CD4-positive, alpha-beta T cell treated with Interleukin-12 subunit alpha and Interleukin-12 subunit beta, for 1 hour (primary cell): ENCODE data around the gene BRME1.
"Not testable (repeated sequence)": the region's sequence is repeated elsewhere in the genome, so short reads cannot be mapped to it uniquely, and the experiment has no call there.

Experiments
- DNase-seq: peaks from one replicate; pipeline ENCODE4 v3.0.0-alpha.2; 2020

BRME1 gene

DNA sequence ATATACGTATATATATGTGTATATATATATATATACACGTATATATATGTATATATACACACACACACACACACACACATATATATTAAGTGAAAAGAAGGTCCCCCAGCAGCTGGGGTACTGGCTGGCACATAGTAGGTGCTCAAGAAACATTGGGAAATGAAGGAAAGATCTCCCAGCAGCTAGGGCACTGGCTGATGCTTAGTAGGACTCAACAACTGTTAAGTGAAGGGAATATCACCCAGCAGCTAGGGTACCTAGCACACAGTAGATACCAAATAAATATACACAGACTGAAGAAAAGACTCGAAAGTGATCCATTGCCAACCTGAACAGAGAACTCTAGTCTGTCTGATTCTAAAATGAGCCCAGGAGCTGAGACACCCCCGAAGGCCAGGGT, 20.1 kb upstream of the BRME1 start:
- DNase-seq, result no peak

DNA sequence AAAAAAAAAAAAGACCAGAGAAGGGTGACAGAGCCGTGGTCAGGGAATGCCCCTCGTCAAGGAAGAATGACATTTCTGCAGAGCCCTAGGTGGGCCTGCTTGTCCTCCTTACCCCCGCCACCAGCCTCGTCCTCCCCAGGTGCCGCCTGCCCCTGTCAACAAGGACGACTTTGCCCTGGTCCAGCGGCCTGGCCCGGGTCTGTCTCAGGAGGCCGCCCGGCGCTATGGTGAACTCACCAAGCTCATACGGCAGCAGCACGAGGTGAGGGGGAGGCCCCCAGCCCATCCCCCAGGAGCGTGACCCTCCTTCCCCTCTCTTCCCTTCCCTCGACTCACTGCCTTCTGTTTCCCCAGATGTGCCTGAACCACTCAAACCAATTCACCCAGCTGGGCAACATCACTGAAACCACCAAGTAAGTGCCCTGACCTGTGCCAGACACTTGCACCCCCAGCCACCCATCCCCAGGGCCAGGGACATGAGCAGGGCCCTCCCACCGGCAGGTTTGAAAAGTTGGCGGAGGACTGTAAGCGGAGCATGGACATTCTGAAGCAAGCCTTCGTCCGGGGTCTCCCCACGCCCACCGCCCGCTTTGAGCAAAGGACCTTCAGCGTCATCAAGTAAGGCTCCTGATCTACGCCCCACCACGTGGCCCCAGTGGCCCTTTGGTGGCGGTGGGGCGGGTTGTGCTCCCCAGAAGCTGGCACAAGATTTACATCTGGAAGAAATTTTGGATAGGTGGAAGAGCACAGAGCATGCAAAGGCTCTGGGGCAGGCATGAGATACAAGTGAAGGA, 17.5 kb upstream of the BRME1 start:
- no peak for DNase-seq

DNA sequence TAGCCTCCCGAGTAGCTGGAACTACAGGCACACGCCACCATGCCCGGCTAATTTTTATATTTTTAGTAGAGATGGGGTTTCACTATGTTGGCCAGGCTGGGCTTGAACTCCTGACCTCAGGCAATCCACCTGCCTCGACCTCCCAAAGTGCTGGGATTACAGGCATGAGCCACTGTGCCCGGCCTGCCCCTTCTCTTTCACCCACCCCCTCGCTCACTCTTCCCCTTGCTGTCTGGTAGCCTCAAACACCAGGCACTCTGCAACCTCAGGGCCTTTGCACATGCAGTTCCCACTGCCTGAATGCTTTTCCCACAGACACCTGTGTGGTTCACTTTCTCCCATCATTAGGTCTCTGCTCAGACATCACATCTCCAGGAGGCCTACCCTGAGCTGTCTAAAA, 16.2 kb upstream of the BRME1 start:
- not testable (repeated sequence) for DNase-seq

DNA sequence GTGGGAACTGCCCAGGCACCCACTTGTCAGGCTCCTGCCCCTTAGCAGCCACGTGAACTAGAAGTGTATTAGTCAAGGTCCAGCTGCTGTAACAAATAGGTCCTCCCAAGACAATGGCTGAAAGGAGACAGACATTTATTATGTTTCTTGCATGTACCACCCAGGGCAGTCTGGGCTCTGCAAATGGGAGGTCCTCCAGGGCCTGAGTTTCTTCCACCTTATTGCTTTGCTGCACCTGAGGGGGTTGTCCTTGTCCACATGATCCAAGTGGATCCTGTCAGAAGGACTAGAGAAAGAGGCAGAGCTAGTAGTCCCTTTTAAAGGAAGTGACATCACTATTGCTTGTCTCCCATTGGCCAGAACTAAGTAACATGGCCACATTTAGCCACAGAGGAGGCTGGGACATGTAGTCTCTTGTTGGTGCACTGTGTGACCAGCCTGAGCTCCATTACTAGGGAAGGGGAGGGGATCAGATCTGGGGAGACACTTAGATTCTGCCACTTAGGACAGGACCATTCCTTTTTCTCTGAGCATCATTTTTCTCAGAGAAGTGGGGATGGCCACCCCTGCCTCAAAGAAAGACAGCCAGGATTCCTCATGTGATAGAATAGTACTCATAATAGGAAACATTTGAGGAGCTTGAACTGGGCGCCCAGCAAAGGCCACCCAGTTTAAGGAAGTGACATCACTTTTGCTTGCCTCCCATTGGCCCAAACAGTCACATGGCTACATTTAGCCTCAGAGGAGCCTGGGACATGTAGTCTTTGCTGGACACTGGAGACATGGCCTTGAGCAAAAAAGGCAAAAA, 15.2 kb upstream of the BRME1 start:
- peak; percentile 37 for DNase-seq

DNA sequence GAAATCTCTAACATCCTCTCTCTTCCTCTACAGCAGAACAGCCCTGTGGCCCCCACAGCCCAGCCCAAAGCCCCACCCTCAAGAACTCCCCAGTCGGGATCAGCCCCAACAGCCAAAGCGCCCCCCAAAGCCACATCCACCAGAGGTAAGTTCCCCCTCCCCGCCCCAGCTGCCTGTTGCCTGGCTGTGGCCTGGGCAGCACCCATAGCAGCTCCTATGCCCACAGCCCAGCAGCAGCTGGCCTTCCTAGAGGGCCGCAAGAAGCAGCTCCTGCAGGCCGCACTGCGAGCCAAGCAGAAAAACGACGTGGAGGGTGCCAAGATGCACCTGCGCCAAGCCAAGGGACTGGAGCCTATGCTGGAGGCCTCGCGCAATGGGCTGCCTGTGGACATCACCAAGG, 14.6 kb upstream of the BRME1 start:
- no peak for DNase-seq

DNA sequence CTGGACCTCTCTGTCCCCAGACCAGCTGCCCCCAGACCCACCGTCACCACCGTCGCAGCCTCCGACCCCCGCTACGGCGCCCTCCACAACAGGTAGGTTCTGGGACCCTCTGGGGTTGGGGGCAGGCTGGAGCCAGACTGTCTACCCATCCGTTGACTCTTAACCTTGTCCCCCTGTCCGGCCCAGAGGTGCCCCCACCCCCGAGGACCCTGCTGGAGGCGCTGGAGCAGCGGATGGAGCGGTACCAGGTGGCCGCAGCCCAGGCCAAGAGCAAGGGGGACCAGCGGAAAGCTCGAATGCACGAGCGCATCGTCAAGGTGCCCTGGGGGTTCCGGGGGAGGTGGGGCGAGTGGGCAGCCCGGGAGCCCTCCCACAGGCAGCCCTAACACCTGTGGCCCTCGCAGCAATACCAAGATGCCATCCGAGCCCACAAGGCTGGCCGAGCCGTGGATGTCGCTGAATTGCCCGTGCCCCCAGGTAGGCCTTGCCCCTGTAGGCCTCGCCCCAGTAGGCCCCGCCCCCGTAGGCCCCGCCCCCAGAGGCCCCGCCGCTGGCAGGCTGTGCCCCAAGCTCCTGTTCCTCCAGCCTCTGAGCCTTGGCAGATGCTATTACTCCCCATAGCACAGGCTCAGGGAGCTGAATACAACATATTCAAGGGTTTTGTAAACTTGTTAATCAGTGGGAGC, 13.0 kb upstream of the BRME1 start:
- DNase-seq, result no peak

DNA sequence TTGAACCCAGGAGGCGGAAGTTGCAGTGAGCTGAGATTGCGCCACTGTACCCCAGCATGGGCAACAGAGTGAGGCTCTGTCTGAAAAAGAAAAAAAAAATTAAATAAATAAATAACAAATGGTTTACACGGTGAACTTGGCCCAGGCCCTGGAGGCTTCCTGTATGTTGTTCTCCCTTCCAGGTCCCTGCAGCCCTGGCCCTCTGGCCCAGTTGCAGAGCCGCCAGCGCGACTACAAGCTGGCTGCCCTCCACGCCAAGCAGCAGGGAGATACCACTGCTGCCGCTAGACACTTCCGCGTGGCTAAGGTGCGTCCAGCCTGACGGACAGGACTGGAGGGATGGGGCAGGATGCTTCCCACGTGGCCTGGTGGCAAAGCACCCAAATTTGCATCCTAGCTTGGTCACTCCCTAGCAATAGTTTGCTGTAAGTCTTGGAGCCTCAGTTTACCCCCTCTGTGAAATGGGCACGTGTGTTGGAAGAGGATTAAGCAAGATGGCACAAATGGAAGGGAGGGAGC, 12.0 kb upstream of the BRME1 start:
- no peak for DNase-seq

DNA sequence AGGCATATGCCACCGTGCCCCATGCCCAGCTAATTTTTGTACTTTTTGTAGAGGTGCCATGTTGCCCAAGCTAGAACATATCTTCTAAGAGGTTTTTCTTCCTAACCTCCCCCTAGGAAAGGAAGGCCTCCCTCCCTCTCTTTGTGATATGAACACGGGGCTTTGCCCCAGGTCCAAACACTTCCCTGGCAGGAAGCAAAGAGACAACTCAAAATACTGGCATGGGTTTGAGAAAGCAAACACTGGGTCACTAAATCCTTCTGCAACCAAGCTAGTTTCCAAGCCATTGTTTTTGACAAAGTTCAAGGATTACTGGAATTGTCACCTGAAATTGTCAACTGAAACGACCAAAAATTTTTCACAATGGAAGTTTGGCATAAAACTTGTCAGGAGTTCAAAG, 8.9 kb upstream of the BRME1 start:
- DNase-seq, result no peak

DNA sequence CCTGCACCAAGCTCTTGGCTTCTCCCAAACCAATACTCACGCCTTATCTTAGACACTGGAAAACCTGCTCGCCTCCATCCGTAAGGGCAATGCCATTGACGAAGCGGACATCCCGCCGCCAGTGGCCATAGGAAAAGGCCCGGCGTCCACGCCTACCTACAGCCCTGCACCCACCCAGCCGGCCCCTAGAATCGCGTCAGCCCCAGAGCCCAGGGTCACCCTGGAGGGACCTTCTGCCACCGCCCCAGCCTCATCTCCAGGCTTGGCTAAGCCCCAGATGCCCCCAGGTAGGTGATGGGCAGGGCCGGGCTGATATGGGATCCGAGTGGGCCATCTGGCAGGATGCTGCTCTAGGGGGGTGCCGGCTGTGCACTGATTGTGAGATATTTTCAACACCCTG, 7.4 kb upstream of the BRME1 start:
- DNase-seq, result no peak

DNA sequence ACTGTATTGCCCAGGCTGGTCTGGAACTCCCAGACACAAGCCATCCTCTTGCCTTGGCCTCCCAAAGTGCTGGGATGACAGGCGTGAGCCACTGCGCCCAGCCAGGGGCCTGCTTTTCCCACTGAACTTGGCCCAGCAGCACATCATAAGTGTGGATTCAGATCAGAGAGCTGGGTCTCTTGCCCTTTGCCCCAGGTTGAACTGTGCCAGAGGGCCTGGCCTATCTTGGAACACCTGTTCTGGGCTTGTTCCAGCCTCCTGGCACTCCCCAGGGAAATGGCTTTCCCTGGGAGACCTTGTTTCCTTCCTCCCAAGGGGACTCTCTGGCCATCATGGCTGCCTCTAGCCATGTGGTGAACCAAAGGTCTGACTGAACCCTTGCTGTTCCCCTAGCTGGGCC, 3.5 kb upstream of the BRME1 start:
- DNase-seq, result no peak

DNA sequence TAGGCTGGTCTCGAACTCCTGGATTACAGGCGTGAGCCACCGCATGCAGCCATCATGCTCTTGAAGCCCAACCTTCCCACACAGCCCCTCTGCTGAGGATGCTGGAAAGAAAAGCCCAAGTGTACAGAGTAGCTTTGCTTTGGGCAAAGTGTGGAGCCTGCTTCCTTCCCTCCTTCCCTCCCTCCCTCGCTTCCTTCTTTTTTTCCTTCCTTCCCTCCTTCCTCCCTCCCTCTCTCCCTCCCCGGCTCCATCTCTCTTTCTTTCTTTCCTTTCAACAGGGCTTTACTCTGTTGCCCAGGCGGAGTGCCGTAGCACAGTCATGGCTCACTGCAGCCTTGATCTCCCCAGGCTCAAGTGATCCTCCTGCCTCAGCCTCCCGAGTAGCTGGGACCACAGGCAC, 2.8 kb upstream of the BRME1 start:
- DNase-seq, result no peak

DNA sequence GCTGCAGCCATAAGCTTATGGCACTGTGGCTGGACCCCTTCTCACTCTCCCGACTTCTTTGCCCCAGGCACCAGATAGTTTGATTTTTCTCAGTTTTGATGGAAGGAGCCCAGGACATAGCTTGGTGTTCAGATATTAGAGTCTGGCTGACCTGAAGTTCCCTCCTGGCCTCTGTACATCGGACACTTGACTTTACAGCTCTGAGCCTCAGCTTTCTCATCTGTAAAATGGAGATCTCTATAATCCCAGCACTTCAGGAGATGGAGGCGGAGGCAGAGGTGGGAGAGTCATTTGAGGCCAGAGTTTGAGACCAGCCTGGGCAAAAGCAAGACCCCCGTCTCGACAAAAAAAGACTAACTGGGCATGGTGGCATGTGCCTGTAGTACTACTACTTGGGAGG, 993 bp upstream of the BRME1 start:
- DNase-seq, result no peak

DNA sequence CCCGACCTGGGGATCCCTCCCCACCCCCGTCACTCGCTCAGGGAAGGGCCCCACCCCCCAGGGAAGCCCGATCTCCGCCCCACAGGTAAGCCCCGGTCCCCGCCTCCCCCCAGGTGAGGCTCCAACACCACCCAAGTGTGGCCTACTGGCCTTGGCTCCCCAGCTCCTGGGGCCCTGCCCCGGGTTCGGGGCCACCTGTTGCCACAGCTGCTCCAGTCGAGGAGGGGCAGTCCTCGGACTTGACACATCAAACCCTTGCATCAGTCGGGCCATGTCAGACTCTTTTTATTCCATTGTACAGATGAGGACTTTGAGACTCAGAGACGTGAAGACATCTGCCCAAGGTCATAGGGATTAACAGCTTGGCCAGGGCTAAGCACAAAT, 596 bp upstream of the BRME1 start:
- peak; percentile 39 for DNase-seq

DNA sequence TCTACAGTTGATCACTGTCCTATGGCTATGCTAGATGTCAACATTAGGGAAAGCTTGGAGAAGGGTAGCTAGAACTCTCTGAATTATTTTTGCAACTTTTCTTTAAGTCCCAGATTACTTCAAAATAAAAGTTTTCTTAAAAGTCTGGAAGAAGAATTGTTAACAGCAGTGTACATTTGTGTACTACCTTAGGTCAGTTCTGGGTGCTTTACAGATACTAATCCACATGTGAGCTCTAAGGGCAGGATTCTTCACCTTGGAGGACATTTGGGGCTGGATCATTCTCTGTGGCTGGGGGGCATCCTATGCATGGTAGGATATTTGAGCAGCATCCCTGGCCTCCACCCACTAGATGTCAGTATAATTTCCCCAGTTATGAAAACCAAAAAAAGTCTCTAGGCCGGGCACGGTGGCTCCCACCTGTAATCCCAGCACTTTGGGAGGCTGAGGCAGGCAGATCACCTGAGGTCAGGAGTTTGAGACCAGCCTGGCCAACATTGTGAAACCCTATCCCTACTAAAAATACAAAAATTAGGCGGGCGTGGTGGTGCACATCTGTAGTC, 2.8 kb downstream of the BRME1 start:
- peak; percentile 57 for DNase-seq

DNA sequence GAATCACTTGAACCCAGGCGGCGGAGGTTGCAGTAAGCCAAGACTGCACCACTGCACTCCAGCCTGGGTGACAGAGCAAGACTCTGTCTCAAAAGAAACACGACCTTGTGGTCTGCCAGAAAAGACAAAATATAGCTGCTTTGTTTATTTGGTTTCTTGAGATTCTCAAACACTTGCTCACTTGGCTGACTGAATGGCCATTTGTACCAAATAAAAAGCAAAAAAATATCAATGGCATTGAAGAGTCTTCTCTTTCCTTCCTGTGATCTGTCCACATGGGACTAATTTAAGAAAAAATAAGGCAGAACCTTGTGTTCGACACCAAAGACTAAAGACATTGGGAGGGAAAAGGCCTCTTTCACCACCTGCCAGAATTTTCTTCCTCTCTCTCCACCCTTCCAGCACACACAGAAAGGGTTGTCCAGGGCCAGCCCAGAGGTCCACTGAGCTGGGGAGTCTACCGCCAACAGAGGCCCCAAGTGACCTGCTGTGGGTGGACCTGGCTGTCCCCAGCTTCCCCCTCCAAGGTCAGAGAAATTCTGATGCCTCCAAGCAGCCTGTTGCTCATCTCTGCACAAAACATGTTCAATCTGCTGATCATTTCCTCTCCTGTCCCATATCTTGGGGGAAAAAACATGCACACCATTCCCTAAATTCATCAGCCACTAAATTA, 5.9 kb downstream of the BRME1 start:
- no peak for DNase-seq

DNA sequence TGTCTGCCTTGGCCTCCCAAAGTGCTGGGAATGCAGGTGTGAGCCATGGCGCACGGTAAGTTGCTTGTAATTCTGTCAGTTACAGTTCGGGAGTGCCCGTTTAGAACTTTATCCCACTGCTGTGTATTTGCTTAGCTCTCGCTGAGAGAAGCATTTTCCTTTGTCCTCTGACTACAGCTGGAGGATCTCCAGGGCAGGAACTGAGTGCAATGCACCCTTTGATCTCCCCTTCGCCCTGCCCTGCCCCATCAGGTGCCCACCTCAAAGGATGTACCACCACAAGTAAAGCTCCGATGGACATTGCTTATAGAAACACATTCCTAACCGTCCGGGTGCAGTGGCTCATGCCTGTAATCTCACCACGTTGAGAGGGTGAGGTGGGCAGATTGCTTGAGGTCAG, 6.5 kb downstream of the BRME1 start:
- no peak for DNase-seq

DNA sequence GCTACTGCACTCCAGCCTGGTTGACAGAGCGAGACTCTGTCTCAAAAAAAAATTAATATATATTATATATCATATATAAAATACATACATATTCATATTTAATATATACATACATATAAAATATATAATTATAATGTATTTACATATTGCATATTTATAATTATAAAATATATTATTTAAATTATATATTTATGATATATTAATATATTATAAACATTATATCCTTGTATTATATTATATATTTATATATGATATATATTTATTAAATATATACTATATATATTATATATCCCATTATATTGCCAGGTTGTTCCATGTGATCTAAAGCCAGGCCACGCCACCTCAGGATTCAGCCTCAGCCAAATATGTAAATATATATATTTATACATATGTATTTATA, 9.7 kb downstream of the BRME1 start:
- no peak for DNase-seq

DNA sequence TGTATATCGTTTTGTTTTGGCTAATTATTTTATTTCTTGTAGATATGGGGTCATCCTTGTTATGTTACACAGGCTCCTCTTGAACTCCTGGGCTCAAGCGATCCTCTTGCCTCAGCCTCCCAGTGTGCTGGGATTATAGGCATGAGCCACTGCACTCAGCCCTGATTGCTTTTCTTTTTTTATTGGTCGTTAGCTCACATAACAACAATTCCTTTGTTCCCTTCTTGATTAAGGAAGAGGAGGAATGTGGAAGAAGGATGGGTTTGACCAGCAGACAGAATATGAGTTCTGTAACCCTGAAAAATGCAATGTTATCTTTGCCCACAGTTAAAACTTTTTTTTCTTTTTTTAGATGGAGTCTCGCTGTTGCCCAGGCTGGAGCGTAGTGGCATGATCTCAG, 11.4 kb downstream of the BRME1 start:
- no peak for DNase-seq

DNA sequence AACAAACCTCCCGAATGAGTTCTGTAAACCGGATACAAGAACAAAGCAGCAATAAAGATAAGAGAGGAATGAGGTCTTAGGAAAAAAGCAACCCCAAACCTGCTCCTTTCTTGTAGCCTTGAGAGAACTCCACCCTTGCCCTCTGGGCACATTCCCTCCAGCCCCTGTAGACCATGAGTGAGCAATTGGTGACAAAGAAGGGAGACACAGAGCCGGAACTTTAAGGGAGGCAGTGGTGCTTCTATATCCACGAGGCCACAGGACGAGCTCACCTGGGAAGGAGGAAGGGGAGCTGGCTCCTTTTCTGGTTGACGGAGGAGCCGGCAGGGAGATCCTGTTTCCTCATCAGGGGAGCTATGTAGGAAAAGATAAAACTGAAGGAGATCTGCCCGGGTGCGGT, 13.0 kb downstream of the BRME1 start:
- DNase-seq, result no peak

DNA sequence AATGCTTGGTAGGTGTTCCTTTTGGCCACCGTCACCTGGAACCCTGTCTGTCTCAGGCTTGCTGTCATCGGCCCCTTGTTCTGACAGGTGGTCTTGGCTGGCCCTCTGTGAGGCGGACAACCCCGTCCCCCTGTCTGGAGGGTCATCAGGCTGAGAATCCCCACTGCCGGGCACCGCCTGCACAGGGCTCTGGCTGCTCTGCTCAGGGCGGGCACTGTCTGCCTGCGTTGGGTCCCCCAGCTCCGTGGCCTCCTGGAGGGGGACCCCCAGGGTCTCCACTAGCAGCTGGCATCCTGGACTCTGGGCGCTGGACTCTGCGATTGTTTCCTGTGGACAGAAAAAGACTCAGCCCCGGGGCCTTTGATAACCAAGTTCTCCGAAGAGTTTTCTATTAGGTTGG, 15.8 kb downstream of the BRME1 start:
- DNase-seq, result no peak

DNA sequence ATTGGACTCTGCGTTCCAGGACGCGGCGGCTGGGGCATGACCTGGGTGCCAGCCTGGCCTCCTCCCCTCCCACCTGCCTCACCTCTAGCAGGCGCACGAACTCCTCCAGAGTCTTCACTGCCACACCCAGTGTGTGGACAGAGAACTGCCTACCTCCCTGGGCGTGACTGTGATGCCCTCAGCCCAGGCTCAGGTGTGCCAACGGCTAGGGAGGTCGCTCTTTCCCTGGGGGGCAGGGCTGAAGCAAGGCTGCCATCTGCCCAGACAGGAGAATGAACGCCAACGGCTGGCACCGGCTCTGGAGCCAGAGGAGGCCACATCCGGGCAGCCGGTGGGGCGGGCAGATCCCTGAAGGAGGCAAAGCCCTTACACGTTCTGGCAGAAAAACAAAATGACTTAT, 17.6 kb downstream of the BRME1 start:
- no peak for DNase-seq

DNA sequence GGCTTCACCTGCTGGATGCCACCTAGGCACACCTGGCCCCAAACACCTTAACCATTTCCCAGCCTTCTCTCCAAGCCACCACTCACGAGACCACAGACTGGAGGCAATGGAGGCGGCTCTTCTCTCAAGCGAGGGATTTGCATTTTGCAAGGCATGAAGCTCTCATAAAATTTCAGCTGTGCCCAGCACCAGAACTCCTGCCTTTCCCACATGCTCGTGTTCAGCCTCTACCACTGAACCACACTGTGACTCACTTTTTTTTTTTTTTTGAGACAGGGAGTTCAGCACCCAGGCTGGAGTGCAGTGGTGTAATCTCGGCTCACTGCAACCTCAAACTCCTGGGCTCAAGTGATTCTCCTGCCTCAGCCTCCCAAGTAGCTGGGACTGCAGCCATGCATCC, 18.4 kb downstream of the BRME1 start:
- DNase-seq, result no peak

DNA sequence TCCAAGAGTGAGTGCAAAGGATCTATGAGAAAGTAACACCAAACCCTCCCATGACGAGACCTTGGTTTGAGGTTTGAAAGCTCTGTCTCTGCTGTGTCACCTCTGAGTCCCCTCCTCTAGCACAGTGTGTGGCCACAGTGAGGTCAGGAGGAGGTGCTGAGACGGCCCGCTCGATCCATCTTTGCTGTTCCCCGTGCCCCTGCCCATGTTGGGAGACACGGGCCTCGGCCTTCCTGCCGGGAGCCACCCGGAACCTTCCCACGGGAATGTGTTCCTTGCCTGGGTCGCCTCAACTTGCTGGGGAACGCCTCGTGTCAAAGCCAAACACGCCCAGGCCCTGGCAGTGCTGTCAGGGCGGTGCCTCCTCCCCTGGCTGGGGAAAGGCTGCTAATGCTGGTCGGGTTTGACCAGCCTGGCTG, 18.9 kb downstream of the BRME1 start:
- DNase-seq, result peak; percentile 59
